Loucy (cell line): ENCODE data around the gene RNASET2.

ENCODE experiments used
- EZH2phosphoT487 ChIP-seq: fragments of 200-600 bp; IDR thresholded peaks from 2 replicates; pipeline ENCODE4 v1.6.1; 2018; ENCODE audit warnings: antibody characterized with exemption, mild to moderate bottlenecking, moderate library complexity, borderline replicate concordance
- TF ChIP-seq, protein P1 (sequence below): fragments of 200-600 bp; sonication (generic); conservative IDR thresholded peaks from 2 replicates; pipeline ENCODE4 v1.5.1; 2014; ENCODE audit warnings: mild to moderate bottlenecking, antibody characterized with exemption, low read length

DNA sequence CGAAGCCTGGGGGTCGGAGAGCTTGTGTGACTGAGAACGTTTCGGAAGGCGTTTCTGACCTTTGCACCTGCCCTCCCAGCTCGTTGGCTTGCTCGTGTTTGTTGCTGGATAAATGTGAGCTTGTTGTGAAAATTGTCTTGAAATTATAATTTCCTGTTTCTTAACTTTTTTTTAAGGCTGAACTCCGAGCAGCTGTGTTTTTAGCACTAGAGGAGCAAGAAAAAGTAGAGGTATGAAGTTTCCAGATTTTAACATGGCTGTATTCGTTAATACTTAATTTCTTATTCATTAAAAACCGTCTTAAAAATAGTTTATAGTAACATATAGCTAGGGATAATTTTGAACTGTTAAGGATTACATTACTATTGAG lies 43.5 kb upstream of the RNASET2 start:
- TF ChIP-seq, protein P1, sequence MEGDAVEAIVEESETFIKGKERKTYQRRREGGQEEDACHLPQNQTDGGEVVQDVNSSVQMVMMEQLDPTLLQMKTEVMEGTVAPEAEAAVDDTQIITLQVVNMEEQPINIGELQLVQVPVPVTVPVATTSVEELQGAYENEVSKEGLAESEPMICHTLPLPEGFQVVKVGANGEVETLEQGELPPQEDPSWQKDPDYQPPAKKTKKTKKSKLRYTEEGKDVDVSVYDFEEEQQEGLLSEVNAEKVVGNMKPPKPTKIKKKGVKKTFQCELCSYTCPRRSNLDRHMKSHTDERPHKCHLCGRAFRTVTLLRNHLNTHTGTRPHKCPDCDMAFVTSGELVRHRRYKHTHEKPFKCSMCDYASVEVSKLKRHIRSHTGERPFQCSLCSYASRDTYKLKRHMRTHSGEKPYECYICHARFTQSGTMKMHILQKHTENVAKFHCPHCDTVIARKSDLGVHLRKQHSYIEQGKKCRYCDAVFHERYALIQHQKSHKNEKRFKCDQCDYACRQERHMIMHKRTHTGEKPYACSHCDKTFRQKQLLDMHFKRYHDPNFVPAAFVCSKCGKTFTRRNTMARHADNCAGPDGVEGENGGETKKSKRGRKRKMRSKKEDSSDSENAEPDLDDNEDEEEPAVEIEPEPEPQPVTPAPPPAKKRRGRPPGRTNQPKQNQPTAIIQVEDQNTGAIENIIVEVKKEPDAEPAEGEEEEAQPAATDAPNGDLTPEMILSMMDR, result no peak
- TF ChIP-seq EZH2phosphoT487, result no peak
